CD4-positive, alpha-beta T cell treated with Interleukin-12 subunit alpha and Interleukin-12 subunit beta, for 1 hour (primary cell): ENCODE data around the gene RASGRF1.
"Not testable (repeated sequence)": the region's sequence is repeated elsewhere in the genome, so short reads cannot be mapped to it uniquely, and the experiment has no call there.

ENCODE experiments used
- DNase-seq: peaks from one replicate; pipeline ENCODE4 v3.0.0-alpha.2; 2020

RASGRF1 gene, protein sequence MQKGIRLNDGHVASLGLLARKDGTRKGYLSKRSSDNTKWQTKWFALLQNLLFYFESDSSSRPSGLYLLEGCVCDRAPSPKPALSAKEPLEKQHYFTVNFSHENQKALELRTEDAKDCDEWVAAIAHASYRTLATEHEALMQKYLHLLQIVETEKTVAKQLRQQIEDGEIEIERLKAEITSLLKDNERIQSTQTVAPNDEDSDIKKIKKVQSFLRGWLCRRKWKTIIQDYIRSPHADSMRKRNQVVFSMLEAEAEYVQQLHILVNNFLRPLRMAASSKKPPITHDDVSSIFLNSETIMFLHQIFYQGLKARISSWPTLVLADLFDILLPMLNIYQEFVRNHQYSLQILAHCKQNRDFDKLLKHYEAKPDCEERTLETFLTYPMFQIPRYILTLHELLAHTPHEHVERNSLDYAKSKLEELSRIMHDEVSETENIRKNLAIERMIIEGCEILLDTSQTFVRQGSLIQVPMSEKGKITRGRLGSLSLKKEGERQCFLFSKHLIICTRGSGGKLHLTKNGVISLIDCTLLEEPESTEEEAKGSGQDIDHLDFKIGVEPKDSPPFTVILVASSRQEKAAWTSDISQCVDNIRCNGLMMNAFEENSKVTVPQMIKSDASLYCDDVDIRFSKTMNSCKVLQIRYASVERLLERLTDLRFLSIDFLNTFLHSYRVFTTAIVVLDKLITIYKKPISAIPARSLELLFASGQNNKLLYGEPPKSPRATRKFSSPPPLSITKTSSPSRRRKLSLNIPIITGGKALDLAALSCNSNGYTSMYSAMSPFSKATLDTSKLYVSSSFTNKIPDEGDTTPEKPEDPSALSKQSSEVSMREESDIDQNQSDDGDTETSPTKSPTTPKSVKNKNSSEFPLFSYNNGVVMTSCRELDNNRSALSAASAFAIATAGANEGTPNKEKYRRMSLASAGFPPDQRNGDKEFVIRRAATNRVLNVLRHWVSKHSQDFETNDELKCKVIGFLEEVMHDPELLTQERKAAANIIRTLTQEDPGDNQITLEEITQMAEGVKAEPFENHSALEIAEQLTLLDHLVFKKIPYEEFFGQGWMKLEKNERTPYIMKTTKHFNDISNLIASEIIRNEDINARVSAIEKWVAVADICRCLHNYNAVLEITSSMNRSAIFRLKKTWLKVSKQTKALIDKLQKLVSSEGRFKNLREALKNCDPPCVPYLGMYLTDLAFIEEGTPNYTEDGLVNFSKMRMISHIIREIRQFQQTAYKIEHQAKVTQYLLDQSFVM (N-terminal part only)

DNA sequence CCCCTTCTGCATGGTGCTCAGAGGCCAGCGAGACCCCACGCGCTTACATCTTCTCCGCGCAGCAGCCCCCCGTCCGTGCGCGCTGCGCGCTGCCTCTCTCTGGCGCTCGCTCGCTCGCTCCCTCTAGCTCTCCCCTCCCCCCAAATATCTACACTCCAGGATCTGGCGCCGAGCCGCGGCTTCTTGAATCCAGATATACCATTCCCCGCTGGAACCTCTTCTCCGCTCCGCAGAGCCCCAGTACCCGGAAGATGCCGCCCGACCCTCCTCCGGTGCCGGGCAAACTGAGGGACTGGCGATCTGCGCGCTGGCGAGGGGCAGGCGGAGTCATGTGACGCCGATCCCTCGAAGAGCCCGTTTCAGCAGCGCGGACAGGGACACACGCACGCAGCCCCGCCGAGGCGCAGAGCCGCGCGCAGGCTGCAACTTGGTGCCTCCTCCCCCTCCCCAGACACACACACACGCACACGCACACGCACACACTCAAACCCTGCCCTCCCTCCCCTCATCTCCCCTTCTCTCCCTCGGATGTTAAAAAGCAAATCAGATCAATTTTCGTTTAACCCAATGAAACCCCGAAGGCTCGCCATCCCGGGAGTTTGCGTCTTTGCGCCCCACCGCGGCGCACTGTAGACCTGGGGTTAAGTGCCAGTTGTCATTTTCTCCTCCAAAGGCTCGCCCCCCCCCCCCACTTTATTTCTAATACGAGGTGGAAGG, at the start of gene RASGRF1:
RASGRF1 (minus strand) TSS at position 294 of the 717 bp plus-strand sequence; CDS start at position 12, 282 bp downstream.
- DNase-seq: no peak

DNA sequence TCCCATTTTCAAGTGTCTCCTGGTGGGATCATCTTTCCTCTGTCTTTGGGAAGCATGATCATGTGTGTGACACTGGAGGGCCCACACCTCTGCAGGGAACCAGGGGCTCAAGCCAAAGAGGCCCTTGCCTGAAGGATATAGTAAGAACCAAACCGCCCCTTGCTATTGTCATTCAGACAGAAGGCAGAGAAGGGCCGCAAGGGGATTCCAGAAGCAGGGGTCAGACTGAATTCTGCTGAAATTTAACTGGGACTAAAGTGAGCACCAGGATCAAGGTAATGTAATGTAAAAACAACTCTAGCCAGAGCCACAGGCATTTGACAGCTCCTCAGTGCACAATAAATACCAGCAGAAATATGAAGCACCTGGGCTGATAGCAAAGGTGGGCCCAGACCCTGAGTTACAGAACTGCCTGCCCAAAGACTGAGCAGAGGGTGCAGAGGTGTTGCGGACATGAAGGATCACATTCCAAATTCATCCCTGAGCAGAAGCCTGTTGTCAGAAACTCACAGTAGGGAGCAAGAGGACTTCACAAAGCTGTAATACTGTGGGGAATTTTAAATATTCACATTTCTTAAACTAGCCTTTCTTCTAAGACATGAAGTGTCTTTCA, 46.0 kb upstream of the RASGRF1 start:
- no peak for DNase-seq

- DNase-seq: no peak
Measured at GRCh38 chr15:79133309-79133708, 42.7 kb upstream of the RASGRF1 start.

GRCh38 chr15:79132770-79133169, 42.2 kb upstream of the RASGRF1 start:
- DNase-seq: no peak

- DNase-seq: no peak
Measured at GRCh38 chr15:79132361-79132760, 41.8 kb upstream of the RASGRF1 start.

DNA sequence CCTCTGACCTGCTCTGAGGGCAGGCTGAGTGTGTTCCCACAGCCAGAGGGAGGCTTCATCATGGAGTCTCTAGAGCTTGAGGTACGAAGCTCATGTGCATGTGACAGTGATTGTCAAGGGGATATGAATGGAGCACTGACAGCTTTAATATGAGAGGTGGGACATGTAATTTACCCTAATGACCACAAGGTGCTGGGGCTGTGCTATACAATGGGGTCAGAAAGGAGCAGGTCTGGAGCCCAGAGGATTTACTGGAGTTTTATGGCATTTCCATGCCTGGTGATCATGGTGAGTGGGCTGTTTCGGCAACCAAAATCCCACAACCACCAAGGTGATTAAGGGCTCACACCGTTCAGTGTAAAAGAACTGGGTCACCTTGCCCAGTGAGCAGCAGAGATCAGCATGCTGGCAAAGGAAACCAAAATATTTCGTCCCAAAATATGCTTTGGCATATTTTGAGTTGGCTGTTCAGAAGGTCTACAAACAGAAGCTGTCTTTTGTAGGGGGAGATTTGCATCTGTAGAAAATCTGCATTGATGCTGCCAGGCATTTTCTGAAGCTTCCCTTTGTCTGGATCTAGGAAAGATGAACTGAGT, 40.1 kb upstream of the RASGRF1 start:
- no peak for DNase-seq

GRCh38 chr15:79129235-79129634, 38.7 kb upstream of the RASGRF1 start:
- DNase-seq: no peak

- no peak for DNase-seq
Measured at GRCh38 chr15:79128556-79128955, 38.0 kb upstream of the RASGRF1 start.

DNA sequence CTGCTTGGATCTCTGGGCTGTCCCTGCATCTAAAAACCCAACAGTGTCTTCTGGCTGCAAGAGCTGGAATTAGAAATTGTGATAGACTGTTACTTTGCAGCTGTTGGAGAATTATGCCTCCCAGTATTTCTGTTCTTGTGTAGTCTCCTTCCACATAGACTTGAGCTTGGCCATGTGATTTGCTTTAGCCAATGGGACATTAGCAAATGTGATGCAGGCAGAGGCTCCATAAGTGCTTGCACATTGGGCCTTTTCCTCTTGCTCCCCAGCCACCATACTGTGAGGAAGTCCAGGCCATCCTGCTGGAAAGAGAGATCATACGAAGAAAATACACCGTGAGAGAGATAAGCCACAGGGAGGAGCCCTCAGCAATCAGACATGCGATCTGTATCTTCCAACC, 33.8 kb upstream of the RASGRF1 start:
- DNase-seq: no peak

DNA sequence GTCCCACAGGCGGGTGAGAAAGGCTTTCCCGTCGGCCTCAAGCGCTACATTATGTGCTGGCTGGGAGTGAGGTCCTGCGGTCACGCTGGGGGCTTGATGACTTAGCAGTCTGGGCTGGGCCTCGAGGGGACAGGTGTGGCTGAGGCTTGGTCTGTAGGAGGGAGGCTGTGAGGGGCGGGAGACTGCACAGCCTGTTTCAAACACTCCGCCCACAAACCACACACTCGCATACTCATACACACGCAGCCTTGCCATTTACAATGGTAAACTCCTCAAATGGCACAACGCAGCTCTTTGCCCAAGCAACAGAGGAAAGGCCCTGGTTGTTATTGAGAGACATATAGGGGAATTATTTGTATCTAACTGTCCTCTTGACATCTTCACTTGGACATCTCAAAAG, 32.4 kb upstream of the RASGRF1 start:
- no peak for DNase-seq

DNA sequence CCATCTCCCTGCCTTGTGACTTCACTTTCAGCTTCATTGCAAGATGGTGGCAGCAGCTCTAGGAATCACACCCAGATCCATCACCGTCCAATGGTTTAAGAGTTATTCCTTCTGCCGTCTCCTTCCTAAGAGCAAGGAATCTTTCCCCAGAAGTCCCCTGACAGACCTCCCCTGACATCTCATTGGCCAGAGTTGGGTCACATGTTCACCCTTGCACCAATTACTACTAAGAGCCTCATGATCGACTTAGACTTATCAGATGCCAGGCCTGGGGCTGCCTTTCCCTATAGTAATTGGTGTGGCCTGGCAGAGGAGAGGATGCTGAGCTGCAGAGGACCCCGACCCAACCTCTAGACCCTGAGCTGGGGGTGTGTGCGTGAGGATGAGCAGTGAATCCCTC, 31.8 kb upstream of the RASGRF1 start:
- DNase-seq: no peak

DNA sequence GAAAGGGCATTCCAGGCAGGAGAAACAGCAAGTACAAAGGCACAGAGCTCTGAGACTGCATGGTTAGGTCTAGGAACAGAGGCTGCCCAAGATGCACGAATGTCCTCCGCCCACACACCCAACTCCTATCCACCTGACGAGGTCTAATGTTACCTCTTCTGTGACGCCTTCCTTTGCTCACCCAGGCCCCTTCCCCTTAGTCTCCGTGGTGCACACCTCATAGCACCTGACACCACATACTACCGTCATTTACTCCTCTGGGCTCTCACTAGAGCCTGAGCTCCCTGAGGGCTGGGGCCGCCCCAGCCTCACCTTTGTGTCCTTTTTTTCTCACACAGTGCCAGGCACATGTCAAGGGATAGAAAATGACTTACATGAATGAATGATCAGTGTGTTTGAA, 31.0 kb upstream of the RASGRF1 start:
- DNase-seq: no peak

DNA sequence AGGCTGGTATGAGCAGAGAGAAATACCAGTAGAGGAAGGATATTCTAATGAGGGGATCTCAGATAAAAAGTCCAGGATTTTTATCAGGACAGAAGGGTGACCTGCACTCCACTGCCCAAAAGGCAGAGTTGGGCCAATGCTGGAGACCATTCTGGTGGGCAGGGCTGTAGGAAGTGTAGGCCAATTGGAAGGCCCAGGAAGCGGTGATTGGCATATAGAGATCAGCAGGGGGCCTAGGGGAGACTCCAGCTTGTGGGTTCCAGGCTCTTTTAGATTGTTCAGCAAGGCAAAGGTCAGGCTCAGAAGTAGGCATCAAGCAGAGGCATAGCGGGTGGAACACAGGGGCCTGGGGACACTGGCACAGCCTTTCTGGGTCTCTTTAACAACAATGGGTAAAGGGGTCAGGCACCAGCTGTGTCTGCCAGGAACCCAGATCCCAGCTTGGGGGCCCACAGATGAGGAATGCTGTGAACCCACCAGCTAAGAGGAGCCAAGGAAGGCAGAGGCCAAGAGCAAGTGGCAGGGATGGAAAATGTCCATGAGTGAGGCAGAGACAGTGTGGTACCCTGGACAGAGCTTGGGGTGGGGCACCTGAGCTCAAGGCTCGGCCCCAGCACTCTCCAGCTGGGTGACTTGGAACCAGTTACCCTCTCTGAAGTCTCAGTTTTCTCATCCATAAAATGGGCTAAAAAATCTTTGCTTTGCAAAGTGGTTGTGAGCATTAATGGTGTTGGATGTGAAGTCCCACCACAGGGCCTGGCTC, 27.0 kb upstream of the RASGRF1 start:
- no peak for DNase-seq

GRCh38 chr15:79116771-79117170, 26.2 kb upstream of the RASGRF1 start:
- no peak for DNase-seq

- DNase-seq: no peak
Measured at GRCh38 chr15:79115986-79116665, 25.5 kb upstream of the RASGRF1 start.

DNA sequence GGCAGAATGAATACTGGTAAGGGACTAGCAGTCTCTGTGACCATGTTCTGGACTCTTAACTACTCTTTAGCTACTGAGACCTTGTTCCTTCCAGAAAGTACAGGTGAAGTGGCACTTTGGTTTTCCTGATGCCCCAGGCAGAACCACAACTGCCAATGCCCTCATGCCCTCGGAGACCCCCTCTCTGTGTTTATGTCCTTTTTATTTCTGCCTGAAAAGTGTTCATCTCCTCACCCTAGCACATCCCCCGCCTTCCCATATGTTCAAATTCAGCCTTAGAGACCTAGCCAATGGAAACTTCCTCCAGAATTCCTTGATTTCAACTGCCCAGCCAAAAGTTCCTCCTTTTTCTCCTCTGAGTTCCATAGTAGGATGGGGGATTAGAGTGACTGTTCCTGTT, 23.3 kb upstream of the RASGRF1 start:
- DNase-seq: no peak

DNA sequence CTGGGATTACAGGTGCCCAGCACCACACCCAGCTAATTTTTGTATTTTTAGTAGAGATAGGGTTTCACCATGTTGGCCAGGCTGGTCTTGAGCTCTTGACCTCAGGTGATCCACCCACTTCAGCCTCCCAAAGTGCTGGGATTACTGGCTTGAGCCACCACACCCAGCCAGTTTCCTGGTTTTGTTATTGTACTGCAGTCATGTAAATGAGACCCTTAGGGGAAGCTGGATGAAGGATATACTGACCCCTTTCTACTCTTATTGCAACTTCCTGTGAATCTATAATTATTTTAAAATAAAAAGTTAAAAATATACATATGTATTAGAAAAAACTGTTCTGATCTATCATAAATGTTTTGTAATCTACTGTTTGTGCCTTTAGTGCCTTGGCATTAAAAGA, 20.8 kb upstream of the RASGRF1 start:
- not testable (repeated sequence) for DNase-seq

- DNase-seq: no peak
Measured at GRCh38 chr15:79105141-79105540, 14.6 kb upstream of the RASGRF1 start.

DNA sequence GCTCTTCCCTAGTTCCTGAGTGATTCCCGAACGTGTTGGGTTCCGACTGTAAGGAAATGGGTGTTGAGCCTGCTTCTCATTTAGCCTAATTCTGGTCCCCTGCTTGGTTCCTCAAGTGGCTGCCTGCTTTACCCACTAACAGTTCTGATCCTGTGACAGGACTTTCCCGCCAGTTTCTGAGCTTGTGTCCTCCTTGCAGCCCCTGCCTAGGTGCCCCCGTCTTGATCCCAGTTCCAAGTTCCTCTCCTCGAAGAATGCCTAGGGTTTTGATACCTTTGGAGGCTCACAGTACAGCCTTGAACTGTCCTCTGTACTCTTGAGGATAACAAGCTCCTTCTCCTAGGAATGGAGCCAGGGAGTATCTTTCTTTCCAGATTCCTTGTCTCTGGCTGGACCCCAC, 12.0 kb upstream of the RASGRF1 start:
- DNase-seq: no peak

DNA sequence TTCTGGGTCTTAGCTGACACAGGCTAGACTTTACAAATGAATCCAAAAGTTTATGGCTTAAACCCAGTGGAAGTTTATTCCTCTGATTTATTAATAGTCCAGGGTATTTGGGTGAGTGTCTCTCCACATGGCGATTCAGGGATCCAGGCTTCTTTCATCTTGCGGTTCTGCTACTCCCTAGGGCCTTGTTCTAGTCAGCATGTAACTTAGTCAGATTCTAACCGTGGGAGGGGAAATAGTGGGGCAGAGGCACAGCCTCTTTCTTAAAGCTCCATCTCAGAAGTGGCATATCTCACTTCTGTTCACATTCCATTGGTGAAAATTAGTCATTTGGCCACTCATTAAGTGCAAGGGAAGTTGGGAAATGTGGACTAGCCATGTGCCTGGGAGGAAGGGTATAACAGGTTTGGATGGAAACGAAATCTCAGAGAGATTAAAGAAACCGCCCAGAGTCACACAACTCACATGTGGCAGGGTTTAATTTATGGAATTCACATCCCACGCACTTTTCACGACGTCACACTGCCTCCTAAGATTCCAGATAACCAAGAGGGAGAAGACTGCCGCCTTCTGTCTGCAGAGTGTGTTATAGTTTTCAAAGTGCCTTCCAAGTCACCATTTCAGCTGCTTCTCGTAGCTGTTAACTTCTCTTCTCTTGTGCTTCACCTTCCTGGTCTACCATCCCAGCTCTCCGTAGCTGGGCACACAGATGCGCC, 11.4 kb upstream of the RASGRF1 start:
- no peak for DNase-seq
